Glutamatergic neuron (in vitro differentiated cells): ENCODE data around the gene P4HA1. TPM values are rescaled to one million over a fixed set of nuclear protein-coding genes. Genes with fewer than 3 reads are reported as not detected.

Experiments
- DNase-seq: peaks from one replicate; pipeline ENCODE4 v3.0.0; 2022
- H3K27ac Mint-ChIP-seq: one replicate; pipeline ENCODE4 v1.8.0; 2020; ENCODE audit warnings: mild to moderate bottlenecking, mixed read lengths, inconsistent platforms; ENCODE audit not compliant: unreplicated experiment
- H3K27me3 Mint-ChIP-seq: one replicate; pipeline ENCODE4 v1.8.0; 2020; ENCODE audit warnings: mild to moderate bottlenecking, moderate library complexity, mixed read lengths, inconsistent platforms; ENCODE audit not compliant: unreplicated experiment
- H3K36me3 Mint-ChIP-seq: one replicate; pipeline ENCODE4 v1.8.0; 2020; ENCODE audit warnings: mild to moderate bottlenecking, mixed read lengths, inconsistent platforms; ENCODE audit not compliant: unreplicated experiment
- H3K4me1 Mint-ChIP-seq: one replicate; pipeline ENCODE4 v1.8.0; 2020; ENCODE audit warnings: mild to moderate bottlenecking, low read depth, mixed read lengths, inconsistent platforms; ENCODE audit not compliant: unreplicated experiment
- H3K4me3 Mint-ChIP-seq: one replicate; pipeline ENCODE4 v1.8.0; 2020; ENCODE audit warnings: mild to moderate bottlenecking, mixed read lengths, inconsistent platforms; ENCODE audit not compliant: unreplicated experiment
- H3K9me3 Mint-ChIP-seq: one replicate; pipeline ENCODE4 v1.8.0; 2020; ENCODE audit warnings: mild to moderate bottlenecking, moderate library complexity, mixed read lengths, inconsistent platforms; ENCODE audit not compliant: unreplicated experiment
- total RNA-seq: library from RNA; stranded (reverse); fragmentation: NEBNext Ultra II Directional; extraction: Animal tissue kit (Norgen Biotek cat#: 25700); gene quantifications from one replicate; pipeline ENCODE4 v1.2.1, GENCODE V29; 2021; ENCODE audit not compliant: unreplicated experiment
- TF ChIP-seq, protein P1 (sequence below): fragments of 200-600 bp; sonication (generic); IDR thresholded peaks from one replicate; pipeline ENCODE4 v1.5.0; 2021; ENCODE audit not compliant: partially characterized antibody, unreplicated experiment

Gene P4HA1
- total RNA-seq, 1 donor from 2014 or later, result 3.5 TPM

DNA sequence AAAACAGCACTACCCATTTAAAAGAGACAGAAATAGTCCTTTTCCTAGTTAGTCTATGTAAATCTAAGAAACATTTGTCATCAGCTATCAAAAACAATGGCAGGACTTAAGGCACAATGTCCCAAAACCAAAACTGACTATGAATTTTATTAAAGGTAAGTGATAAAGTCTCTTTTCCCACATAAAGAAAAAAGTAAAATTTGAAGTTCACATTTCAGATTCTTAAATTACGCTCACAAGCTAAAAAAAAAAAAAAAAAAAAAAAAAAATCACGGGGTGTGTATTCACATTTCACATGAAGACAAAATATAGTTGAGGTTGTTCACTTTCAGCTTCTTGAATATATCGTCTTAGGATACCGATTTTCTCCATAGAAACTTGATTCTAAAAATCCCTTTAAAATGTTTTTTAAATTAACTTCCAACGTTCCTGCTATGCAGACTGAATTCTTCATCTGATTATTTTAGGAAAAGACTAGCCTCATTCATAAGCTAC lies 1.6 kb downstream of the P4HA1 start:
- no peak overlapping the region for H3K27ac Mint-ChIP-seq
- TF ChIP-seq, protein P1, sequence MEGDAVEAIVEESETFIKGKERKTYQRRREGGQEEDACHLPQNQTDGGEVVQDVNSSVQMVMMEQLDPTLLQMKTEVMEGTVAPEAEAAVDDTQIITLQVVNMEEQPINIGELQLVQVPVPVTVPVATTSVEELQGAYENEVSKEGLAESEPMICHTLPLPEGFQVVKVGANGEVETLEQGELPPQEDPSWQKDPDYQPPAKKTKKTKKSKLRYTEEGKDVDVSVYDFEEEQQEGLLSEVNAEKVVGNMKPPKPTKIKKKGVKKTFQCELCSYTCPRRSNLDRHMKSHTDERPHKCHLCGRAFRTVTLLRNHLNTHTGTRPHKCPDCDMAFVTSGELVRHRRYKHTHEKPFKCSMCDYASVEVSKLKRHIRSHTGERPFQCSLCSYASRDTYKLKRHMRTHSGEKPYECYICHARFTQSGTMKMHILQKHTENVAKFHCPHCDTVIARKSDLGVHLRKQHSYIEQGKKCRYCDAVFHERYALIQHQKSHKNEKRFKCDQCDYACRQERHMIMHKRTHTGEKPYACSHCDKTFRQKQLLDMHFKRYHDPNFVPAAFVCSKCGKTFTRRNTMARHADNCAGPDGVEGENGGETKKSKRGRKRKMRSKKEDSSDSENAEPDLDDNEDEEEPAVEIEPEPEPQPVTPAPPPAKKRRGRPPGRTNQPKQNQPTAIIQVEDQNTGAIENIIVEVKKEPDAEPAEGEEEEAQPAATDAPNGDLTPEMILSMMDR, result no peak
- H3K36me3 Mint-ChIP-seq, result no peaks in the 10 kb centered on the region
- H3K9me3 Mint-ChIP-seq, result no peaks in the 10 kb centered on the region
- peaks cover 1% of the 10 kb centered on the region for H3K27me3 Mint-ChIP-seq
- peak overlapping the region; percentile 99 for H3K4me3 Mint-ChIP-seq
- DNase-seq, result no peak
- peaks cover 2% of the 10 kb centered on the region for H3K4me1 Mint-ChIP-seq

DNA sequence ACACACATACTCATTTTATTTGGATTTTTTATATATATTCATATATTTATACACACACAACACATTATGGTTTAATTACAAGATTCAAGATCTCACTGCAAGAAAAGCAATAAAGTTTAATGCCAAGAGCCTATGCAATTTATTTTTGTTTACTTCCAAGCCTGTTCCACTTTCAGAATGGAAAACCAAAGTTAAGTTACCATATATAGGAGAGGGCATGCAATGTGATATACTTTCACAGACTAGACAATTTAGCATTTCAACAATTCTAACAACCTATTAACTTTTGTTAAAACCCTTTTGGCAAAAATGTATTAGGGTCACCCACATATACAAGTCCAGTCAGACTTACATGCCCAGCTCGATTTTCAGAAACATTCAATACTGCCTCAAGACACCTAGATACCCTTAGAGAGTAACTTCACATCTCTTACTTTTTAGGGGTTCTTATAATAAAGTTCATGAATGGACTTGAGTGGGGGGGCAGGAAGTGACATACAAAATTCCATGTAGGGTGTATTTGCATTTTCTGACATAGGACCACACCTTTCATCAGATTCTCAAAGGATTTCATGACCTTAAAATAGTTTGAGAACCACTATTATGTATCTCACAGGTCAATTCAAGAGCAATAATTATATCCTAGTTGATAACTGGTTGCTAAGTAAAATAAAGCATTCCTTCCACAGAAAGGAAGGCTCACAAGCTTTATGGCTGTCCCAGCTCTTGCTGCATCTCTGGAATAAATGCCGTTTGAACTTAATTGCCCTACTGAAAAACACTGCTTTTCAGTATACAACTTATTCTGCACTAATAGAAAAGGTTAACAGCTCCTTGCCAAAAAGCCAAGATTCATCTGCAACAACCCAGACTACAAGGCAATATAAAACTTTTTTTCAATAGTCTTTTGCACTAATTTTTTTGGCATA lies 2.5 kb downstream of the P4HA1 start:
- H3K9me3 Mint-ChIP-seq, result no peaks in the 10 kb centered on the region
- TF ChIP-seq, protein P1, result no peak
- peaks cover 1% of the 10 kb centered on the region for H3K27me3 Mint-ChIP-seq
- H3K4me3 Mint-ChIP-seq, result no peak overlapping the region
- H3K27ac Mint-ChIP-seq, result no peak overlapping the region
- no peak for DNase-seq
- no peaks in the 10 kb centered on the region for H3K36me3 Mint-ChIP-seq
- H3K4me1 Mint-ChIP-seq, result peaks cover 2% of the 10 kb centered on the region

DNA sequence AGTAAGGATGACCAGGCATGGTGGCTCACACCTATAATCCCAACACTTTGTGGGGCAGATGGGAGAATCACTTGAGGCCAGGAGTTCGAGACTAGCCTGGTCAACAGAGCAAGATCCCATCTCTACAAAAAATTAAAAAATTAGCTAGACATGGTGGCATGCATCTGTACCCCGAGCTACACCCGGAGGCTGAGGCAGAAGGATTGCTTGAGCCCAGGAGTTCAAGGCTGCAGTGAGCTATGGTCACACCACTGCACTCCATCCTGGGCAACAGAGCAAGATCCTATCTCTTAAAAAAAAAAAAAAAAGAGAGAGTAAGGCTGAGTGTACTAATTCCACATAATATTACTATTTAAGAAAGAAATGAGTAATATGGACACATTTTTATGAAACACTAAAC lies 3.8 kb downstream of the P4HA1 start:
- no peak overlapping the region for H3K4me3 Mint-ChIP-seq
- TF ChIP-seq, protein P1, result no peak
- no peak for DNase-seq
- no peaks in the 10 kb centered on the region for H3K36me3 Mint-ChIP-seq
- H3K4me1 Mint-ChIP-seq, result peaks cover 2% of the 10 kb centered on the region
- H3K9me3 Mint-ChIP-seq, result no peaks in the 10 kb centered on the region
- no peak overlapping the region for H3K27ac Mint-ChIP-seq
- peaks cover 1% of the 10 kb centered on the region for H3K27me3 Mint-ChIP-seq

DNA sequence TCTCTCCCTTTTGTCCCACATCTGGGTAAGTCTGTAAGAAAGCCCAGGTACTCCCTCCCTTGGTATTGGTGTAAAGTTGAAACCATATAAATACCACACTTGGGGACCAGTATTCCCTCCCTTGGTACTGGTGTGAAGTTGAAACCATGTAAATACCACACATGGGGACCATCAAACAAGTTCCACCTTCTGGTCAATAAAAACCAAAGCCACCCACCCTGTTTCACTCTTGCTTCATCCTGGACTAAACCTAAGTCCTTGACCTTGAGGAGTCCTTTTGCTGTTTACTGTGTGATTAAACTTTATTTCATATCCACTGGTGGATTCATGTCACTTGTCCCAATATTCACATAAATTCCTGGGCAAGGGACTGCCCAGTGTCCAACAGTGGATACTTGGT lies 8.4 kb downstream of the P4HA1 start:
- H3K27ac Mint-ChIP-seq, result no peak overlapping the region
- no peak overlapping the region for H3K4me3 Mint-ChIP-seq
- no peaks in the 10 kb centered on the region for H3K36me3 Mint-ChIP-seq
- H3K27me3 Mint-ChIP-seq, result no peaks in the 10 kb centered on the region
- H3K9me3 Mint-ChIP-seq, result no peaks in the 10 kb centered on the region
- DNase-seq, result no peak
- H3K4me1 Mint-ChIP-seq, result no peaks in the 10 kb centered on the region
- TF ChIP-seq, protein P1, result no peak

DNA sequence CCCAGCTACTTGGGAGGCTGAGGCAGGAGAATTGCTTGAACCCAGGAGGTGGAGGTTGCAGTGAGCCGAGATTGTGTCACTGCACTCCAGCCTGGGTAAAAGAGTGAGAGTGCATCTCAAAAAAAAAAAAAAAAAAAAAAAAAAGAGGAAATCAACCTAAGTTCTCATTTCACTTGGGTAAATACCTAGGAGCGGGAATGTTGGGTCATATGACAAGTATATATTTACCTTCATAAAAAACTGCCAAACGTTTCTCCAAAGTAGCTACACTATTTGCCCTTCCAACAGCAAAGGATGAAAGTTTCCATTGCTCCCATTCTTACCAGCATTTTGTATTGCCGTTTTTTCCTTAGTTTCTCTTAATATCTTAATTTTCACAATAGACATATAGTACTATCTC lies 9.8 kb downstream of the P4HA1 start:
- no peaks in the 10 kb centered on the region for H3K4me1 Mint-ChIP-seq
- H3K36me3 Mint-ChIP-seq, result no peaks in the 10 kb centered on the region
- TF ChIP-seq, protein P1, result no peak
- no peaks in the 10 kb centered on the region for H3K9me3 Mint-ChIP-seq
- no peak overlapping the region for H3K27ac Mint-ChIP-seq
- H3K4me3 Mint-ChIP-seq, result no peak overlapping the region
- no peaks in the 10 kb centered on the region for H3K27me3 Mint-ChIP-seq
- no peak for DNase-seq
